Spleen (tissue), 11 donors: ENCODE data around the gene BMX. TPM values are rescaled to one million over a fixed set of nuclear protein-coding genes. Genes with fewer than 3 reads are reported as not detected.
A peak's percentile ranks its signal among the peaks of the same experiment; 100 is the strongest.

Source experiments
- DNase-seq: peaks from one replicate; pipeline ENCODE4 v3.0.0-alpha.2; 2020
- H3K27ac ChIP-seq, 8 donors: fragments of 200-600 bp; sonication (generic) in 7 of 8; 1 replicate in 4 of 8; 2 replicates in 4 of 8; pipeline versions ENCODE4 v1.5.0 to v1.8.0; 2016 to 2021; ENCODE audit warnings: inconsistent platforms in 4 of 8, mild to moderate bottlenecking in 4 of 8, moderate library complexity in 1 of 8
- H3K27me3 ChIP-seq, 7 donors: fragments of 200-600 bp; sonication (generic) in 6 of 7; replicated peaks in 1 of 7; 1 replicate in 4 of 7; 2 replicates in 3 of 7; pipeline versions ENCODE4 v1.5.0 to v1.8.0; 2016 to 2021; ENCODE audit warnings: inconsistent platforms in 3 of 7, mild to moderate bottlenecking in 1 of 7
- H3K36me3 ChIP-seq, 6 donors: fragments of 200-600 bp; sonication (generic) in 5 of 6; 1 replicate in 4 of 6; 2 replicates in 2 of 6; pipeline versions ENCODE4 v1.5.0 to v1.8.0; 2016 to 2021; ENCODE audit warnings: inconsistent platforms in 2 of 6
- H3K4me1 ChIP-seq, 6 donors: fragments of 200-600 bp; sonication (generic) in 5 of 6; 1 replicate in 3 of 6; 2 replicates in 3 of 6; pipeline versions ENCODE4 v1.5.0 to v1.8.0; 2016 to 2021; ENCODE audit warnings: inconsistent platforms in 3 of 6
- H3K4me3 ChIP-seq, 8 donors: fragments of 200-600 bp; sonication (generic) in 7 of 8; 1 replicate in 4 of 8; 2 replicates in 4 of 8; pipeline versions ENCODE4 v1.5.0 to v1.8.0; 2016 to 2021; ENCODE audit warnings: inconsistent platforms in 4 of 8, mild to moderate bottlenecking in 4 of 8, moderate library complexity in 2 of 8
- H3K9me3 ChIP-seq, 8 donors: fragments of 200-600 bp; sonication (generic) in 7 of 8; 1 replicate in 4 of 8; 2 replicates in 4 of 8; pipeline versions ENCODE4 v1.5.0 to v1.8.0; 2016 to 2021; ENCODE audit warnings: inconsistent platforms in 4 of 8
- POLR2A ChIP-seq, 3 donors: fragments of 450-650 bp; IDR thresholded peaks; one replicate each; pipeline ENCODE4 v1.5.1; 2017; ENCODE audit warnings: antibody characterized with exemption in 3 of 3, mild to moderate bottlenecking in 1 of 3
- POLR2AphosphoS5 ChIP-seq, 3 donors: sonication (generic); formaldehyde crosslinking; IDR thresholded peaks; one replicate each; pipeline ENCODE4 v1.5.1; 2017; ENCODE audit warnings: antibody characterized with exemption in 3 of 3
- WGBS, 5 donors: extraction: QIAGEN DNeasy Blood & Tissue Kit in 3 of 5; methylation state at CpG; one replicate each; pipeline versions ENCODE4 v1.1.5 to v1.1.7; 2013 to 2018; 5-methylcytosine and 5-hydroxymethylcytosine counted together
- intact Hi-C: fragments of 100-400 bp; cut with DNase I; formaldehyde crosslinking; loops from one replicate; pipeline ENCODE4 v1.15.0; 2023; ENCODE audit warnings: low total_unique reads
- polyA plus RNA-seq, 3 donors: library from polyadenylated mRNA; stranded (reverse); fragments of 200-250 nt; gene quantifications; one replicate each; pipeline ENCODE4 v1.2.1, GENCODE V29; 2013
- total RNA-seq, 7 donors: library from RNA; depleted of rRNA in 3 of 7; stranded (reverse); fragments of >200 nt in 3 of 7; fragmentation: NEBNext Ultra II Directional in 4 of 7; extraction: Animal tissue kit (Norgen Biotek cat#: 25700) in 4 of 7; gene quantifications; one replicate each; pipeline versions ENCODE4 v1.1.0 to v1.2.1, GENCODE V29; 2016 to 2021
- TF ChIP-seq, protein P1 (sequence below), 11 experiments: fragments of 200-600 bp in 7 of 11; fragments of 450-650 bp in 4 of 11; sonication (generic) in 4 of 11; IDR thresholded peaks in 8 of 11; conservative IDR thresholded peaks in 3 of 11; 1 replicate in 7 of 11; 2 replicates in 4 of 11; pipeline versions ENCODE4 v1.4.0 to v1.8.0; 2016 to 2021; ENCODE audit warnings: antibody characterized with exemption in 11 of 11, inconsistent platforms in 4 of 11, mild to moderate bottlenecking in 1 of 11
- donor health status: healthy with polysubstance abuse.
- donor health status: DM: no; HTN: no; CAD: no; lungs with moderate emphysema.
- donor health status: DM: no; HTN: no; CAD: no.
- donor health status: Bipolar disorder and iron deficiency.
- donor health status: healthy.
- donor health status: DM: no; HTN: no; CAD: no.
- donor health status: DM: yes; HTN: yes; CAD: no.

BMX gene
- total and polyA plus RNA-seq, 10 donors: 0.67 to 7.4 (median 2.6) TPM

DNA sequence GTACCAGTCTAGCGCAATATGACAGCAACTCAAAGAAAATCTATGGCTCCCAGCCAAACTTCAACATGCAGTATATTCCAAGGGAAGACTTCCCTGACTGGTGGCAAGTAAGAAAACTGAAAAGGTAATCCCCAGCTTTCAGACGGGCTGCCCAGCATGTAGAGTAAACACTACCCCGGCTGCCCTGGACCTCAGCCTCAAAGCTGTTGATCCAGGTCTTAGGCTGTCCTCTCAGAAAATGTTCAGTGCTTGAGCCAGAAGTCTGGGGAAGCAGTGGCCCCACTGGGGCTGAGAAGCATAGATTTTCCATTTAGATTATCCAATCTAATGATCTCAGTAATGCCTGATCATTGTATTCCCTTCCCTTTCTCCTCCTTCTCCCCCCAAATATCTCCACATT lies 21.9 kb downstream of the BMX start:
- Histone ChIP-seq H3K4me1 (peaks cover 0 to 5% (median 0%) of the 10 kb centered on the region in 6 donors), H3K27me3 (peaks cover 0 to 16% (median 0%) of the 10 kb centered on the region in 7 donors), H3K27ac (no peak overlapping the region), H3K36me3 (peaks cover 0 to 22% (median 0%) of the 10 kb centered on the region in 6 donors), H3K4me3 (no peak overlapping the region), H3K9me3 (no peaks in the 10 kb centered on the region)
- intact Hi-C loops: no loop called here
- TF ChIP-seq POLR2AphosphoS5 (IDR thresholded peaks at IDR 0.05) (no peak), POLR2A (IDR thresholded peaks at IDR 0.05) (no peak)
- TF ChIP-seq, protein P1, sequence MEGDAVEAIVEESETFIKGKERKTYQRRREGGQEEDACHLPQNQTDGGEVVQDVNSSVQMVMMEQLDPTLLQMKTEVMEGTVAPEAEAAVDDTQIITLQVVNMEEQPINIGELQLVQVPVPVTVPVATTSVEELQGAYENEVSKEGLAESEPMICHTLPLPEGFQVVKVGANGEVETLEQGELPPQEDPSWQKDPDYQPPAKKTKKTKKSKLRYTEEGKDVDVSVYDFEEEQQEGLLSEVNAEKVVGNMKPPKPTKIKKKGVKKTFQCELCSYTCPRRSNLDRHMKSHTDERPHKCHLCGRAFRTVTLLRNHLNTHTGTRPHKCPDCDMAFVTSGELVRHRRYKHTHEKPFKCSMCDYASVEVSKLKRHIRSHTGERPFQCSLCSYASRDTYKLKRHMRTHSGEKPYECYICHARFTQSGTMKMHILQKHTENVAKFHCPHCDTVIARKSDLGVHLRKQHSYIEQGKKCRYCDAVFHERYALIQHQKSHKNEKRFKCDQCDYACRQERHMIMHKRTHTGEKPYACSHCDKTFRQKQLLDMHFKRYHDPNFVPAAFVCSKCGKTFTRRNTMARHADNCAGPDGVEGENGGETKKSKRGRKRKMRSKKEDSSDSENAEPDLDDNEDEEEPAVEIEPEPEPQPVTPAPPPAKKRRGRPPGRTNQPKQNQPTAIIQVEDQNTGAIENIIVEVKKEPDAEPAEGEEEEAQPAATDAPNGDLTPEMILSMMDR (IDR thresholded peaks at IDR 0.05 in 8 of 11, conservative IDR thresholded peaks at IDR 0.05 in 3 of 11): no peak
- DNase-seq: no peak
- 76 to 100% (median 89%) methylated on average over 2 to 3 of the region's 3 CpGs for WGBS, 5 donors

DNA sequence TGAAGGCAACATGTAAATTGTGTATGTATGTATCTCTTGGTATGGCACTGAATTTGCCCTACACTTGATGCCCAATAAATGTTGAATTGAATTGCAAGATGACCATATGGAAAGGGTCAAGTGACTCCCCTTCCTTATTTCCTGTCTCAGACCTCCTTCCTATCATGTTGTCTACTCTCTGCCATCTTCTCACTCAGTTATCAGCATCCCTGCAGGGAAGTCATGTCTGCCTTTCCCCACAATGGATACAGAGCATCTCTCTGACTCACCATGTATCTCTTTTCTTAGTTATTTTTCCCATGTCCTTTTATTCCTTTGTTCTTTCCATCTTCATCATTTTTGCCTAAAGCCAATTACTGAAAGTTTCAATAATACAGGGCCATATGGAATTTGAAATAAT lies 22.5 kb downstream of the BMX start:
- Histone ChIP-seq H3K9me3 (no peaks in the 10 kb centered on the region), H3K36me3 (peaks cover 0 to 24% (median 0%) of the 10 kb centered on the region in 6 donors), H3K4me1 (peaks cover 0 to 5% (median 0%) of the 10 kb centered on the region in 6 donors), H3K27me3 (peaks cover 0 to 12% (median 0%) of the 10 kb centered on the region in 7 donors), H3K4me3 (no peak overlapping the region), H3K27ac (no peak overlapping the region)
- intact Hi-C loops: no loop called here
- no peak for DNase-seq
- TF ChIP-seq, protein P1 (IDR thresholded peaks at IDR 0.05 in 8 of 11, conservative IDR thresholded peaks at IDR 0.05 in 3 of 11): no peak
- TF ChIP-seq POLR2A (IDR thresholded peaks at IDR 0.05): no peak
- TF ChIP-seq POLR2AphosphoS5 (IDR thresholded peaks at IDR 0.05): no peak

DNA sequence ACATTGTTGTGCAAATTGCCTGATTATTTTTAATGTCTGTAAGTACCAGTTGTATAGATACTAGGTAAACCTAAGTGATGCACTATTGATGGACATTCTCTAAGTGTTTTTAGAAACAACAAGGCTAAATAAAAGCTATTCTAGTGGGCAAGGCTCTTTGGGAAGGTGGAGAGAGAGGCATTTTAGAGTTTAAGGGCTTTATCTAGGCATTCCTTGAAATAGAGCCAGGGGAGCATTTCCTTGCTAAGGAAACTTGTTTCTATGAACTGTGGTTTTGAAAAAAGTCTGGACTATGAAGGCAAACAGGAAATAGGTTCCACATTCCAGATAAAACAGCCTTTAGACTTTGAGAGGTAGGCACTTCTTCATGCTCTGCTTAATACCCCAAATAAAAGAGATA lies 23.8 kb downstream of the BMX start:
- Histone ChIP-seq H3K27me3 (peaks cover 0 to 12% (median 0%) of the 10 kb centered on the region in 7 donors), H3K36me3 (peaks cover 0 to 24% (median 0%) of the 10 kb centered on the region in 6 donors), H3K4me1 (peaks cover 0 to 5% (median 0%) of the 10 kb centered on the region in 6 donors), H3K9me3 (no peaks in the 10 kb centered on the region), H3K27ac (peak overlapping the region in 3 of 8 donors; percentile 30 to 41 (median 33)), H3K4me3 (no peak overlapping the region)
- intact Hi-C loops: no loop called here
- DNase-seq: no peak
- TF ChIP-seq POLR2A (IDR thresholded peaks at IDR 0.05): no peak
- TF ChIP-seq, protein P1 (IDR thresholded peaks at IDR 0.05 in 8 of 11, conservative IDR thresholded peaks at IDR 0.05 in 3 of 11): no peak
- no peak for TF ChIP-seq POLR2AphosphoS5 (IDR thresholded peaks at IDR 0.05)

DNA sequence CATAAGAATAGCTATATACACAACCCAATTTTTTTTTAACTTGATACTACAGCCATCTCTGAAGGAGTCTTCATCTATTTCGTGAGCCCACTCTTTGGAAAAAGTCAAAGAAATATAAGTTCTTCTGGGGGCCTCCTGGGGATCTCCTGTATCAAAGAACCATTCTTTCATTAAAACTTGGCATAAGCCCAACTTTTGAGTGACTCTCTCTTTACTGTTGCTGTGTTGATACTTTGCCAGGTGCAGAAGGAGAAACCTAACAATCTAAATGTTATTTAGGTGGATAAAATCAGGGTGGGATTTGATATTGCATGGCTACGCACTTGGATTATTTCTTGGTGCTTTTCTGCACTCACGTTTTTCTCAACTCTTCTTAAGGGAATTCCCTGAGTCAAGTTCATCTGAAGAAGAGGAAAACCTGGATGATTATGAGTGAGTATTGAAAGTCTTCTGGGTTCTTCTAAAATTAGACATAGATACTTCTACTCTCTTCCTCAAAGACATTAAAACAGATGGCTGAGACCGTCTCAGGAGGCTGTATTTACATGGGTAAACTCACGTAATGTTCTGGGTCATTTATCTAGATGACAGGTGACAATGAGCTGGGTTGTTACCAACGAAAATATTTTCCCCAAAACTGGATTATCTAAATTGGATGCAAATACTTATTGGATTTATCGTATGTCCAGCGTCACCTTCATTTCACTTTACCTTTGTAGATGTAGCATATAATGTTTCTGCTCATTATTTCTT lies 25.2 kb downstream of the BMX start:
- Histone ChIP-seq H3K27me3 (peaks cover 0 to 12% (median 0%) of the 10 kb centered on the region in 7 donors), H3K9me3 (no peaks in the 10 kb centered on the region), H3K4me3 (no peak overlapping the region), H3K36me3 (peaks cover 0 to 24% (median 0%) of the 10 kb centered on the region in 6 donors), H3K4me1 (peaks cover 0 to 5% (median 0%) of the 10 kb centered on the region in 6 donors), H3K27ac (no peak overlapping the region)
- 66 to 81% (median 78%) methylated on average over 8 of the region's 8 CpGs for WGBS, 5 donors
- intact Hi-C loops: no loop called here
- no peak for TF ChIP-seq POLR2AphosphoS5 (IDR thresholded peaks at IDR 0.05)
- TF ChIP-seq, protein P1 (IDR thresholded peaks at IDR 0.05 in 8 of 11, conservative IDR thresholded peaks at IDR 0.05 in 3 of 11): no peak
- TF ChIP-seq POLR2A (IDR thresholded peaks at IDR 0.05): no peak
- DNase-seq: no peak
